ENCODE data around the gene TMSB4Y. TPM values are rescaled to one million over a fixed set of nuclear protein-coding genes. Genes with fewer than 3 reads are reported as not detected.

The TMSB4Y gene
- total and polyA plus RNA-seq, 4 donors: 0.38 to 0.79 TPM; not detected in 2

- H3K36me3 ChIP-seq (ENCODE audit: control insufficient read depth in 4 of 4, insufficient read depth in 3 of 4, low read depth in 1 of 4, low read length in 3 of 4): no peaks in the 10 kb centered on the region
- H3K27ac ChIP-seq (ENCODE audit: low read depth in 1 of 2, low read length in 2 of 2): no peak overlapping the region
- no peak overlapping the region for H3K4me3 ChIP-seq (ENCODE audit: low read depth in 1 of 3, low read length in 3 of 3)
- DNase-seq (ENCODE audit: low spot score): no peak
- no peak for TF ChIP-seq SP1 (IDR thresholded peaks at IDR 0.05)
- no peak for TF ChIP-seq REST (IDR thresholded peaks at IDR 0.05)
- no peak for TF ChIP-seq FOXA2 (IDR thresholded peaks at IDR 0.05)
- TF ChIP-seq RXRA (IDR thresholded peaks at IDR 0.05): no peak
- TF ChIP-seq RAD21 (IDR thresholded peaks at IDR 0.05): no peak
- no peak for TF ChIP-seq EGR1 (IDR thresholded peaks at IDR 0.05; ENCODE audit: low read depth in 2 of 2)
- TF ChIP-seq FOXA1 (IDR thresholded peaks at IDR 0.05): no peak
- TF ChIP-seq CTCF (IDR thresholded peaks at IDR 0.05; ENCODE audit: low read depth, low read length, missing input control): no peak
- no peak for TF ChIP-seq ATF3 (IDR thresholded peaks at IDR 0.05)
- TF ChIP-seq YY1 (IDR thresholded peaks at IDR 0.05): no peak
- no peak for TF ChIP-seq GABPA (IDR thresholded peaks at IDR 0.05 in 1 of 2, conservative IDR thresholded peaks at IDR 0.05 in 1 of 2)
- TF ChIP-seq TAF1 (conservative IDR thresholded peaks at IDR 0.05): no peak
- TF ChIP-seq HNF4G (IDR thresholded peaks at IDR 0.05): no peak
- TF ChIP-seq JUND (IDR thresholded peaks at IDR 0.05): no peak
- no peak for TF ChIP-seq MAX (IDR thresholded peaks at IDR 0.05)
- TF ChIP-seq NR2F2 (IDR thresholded peaks at IDR 0.05): no peak
- TF ChIP-seq HNF4A (conservative IDR thresholded peaks at IDR 0.05): no peak
- TF ChIP-seq ZBTB33 (IDR thresholded peaks at IDR 0.05): no peak
- no peak overlapping the region for H3K9ac ChIP-seq (ENCODE audit: low read depth in 1 of 2, low read length in 2 of 2)
- no peaks in the 10 kb centered on the region for H3K27me3 ChIP-seq (ENCODE audit: control insufficient read depth in 4 of 4, insufficient read depth in 4 of 4, low read length in 3 of 4)
- no peaks in the 10 kb centered on the region for H3K4me1 ChIP-seq (ENCODE audit: control insufficient read depth in 4 of 4, insufficient read depth in 4 of 4, low read length in 3 of 4)
- H3K9me3 ChIP-seq (ENCODE audit: control insufficient read depth in 4 of 4, low read length in 3 of 4): no peaks in the 10 kb centered on the region
- 89% methylated on average over 11 of the region's 11 CpGs for WGBS
Measured at GRCh38 chrY:13702276-13702675, 1.4 kb upstream of the TMSB4Y start.

Measured in liver (tissue), 9 donors.